Trophoblast cell (in vitro differentiated cells and primary cell): ENCODE measurements around the gene RGL2.

Experiments
- DNase-seq, 2 donors: peaks; one replicate each; pipeline ENCODE4 v3.0.0-alpha.2; 2016
- H2AFZ ChIP-seq: 2 replicates; pipeline ENCODE4 v1.6.1; 2013; ENCODE audit warnings: low read length, moderate library complexity, mild to moderate bottlenecking; ENCODE audit not compliant: insufficient read depth, poor library complexity
- H2AK5ac ChIP-seq: 2 replicates; pipeline ENCODE4 v1.6.1; 2013; ENCODE audit warnings: mild to moderate bottlenecking, low read length
- H2BK120ac ChIP-seq: 2 replicates; pipeline ENCODE4 v1.6.1; 2013; ENCODE audit warnings: low read length, mild to moderate bottlenecking, moderate library complexity; ENCODE audit not compliant: insufficient read depth, poor library complexity
- H2BK12ac ChIP-seq: 2 replicates; pipeline ENCODE4 v1.6.1; 2013; ENCODE audit warnings: mild to moderate bottlenecking, low read length, moderate library complexity
- H2BK5ac ChIP-seq: 2 replicates; pipeline ENCODE4 v1.6.1; 2013; ENCODE audit warnings: low read length, low read depth, moderate library complexity, mild to moderate bottlenecking; ENCODE audit not compliant: poor library complexity
- H3K14ac ChIP-seq: 2 replicates; pipeline ENCODE4 v1.6.1; 2013; ENCODE audit warnings: mild to moderate bottlenecking, low read length
- H3K18ac ChIP-seq: 2 replicates; pipeline ENCODE4 v1.6.1; 2013; ENCODE audit warnings: mild to moderate bottlenecking, low read length
- H3K23ac ChIP-seq: 2 replicates; pipeline ENCODE4 v1.6.1; 2013; ENCODE audit warnings: low read length
- H3K27ac ChIP-seq: 2 replicates; pipeline ENCODE4 v1.5.1; 2013; ENCODE audit warnings: low read depth, mild to moderate bottlenecking, inconsistent platforms, low read length, moderate library complexity
- H3K27me3 ChIP-seq: 2 replicates; pipeline ENCODE4 v1.6.1; 2013; ENCODE audit warnings: inconsistent platforms, mild to moderate bottlenecking, low read length, moderate library complexity; ENCODE audit not compliant: insufficient read depth
- H3K36me3 ChIP-seq, 2 experiments: 1 replicate in 1 of 2; 2 replicates in 1 of 2; pipeline ENCODE4 v1.6.1; 2013; ENCODE audit warnings: low read length in 2 of 2, mild to moderate bottlenecking in 2 of 2, moderate library complexity in 1 of 2; ENCODE audit not compliant: insufficient read depth in 2 of 2, control insufficient read depth in 1 of 2
- H3K4ac ChIP-seq: 2 replicates; pipeline ENCODE4 v1.6.1; 2013; ENCODE audit warnings: low read depth, mild to moderate bottlenecking, low read length, moderate library complexity
- H3K4me1 ChIP-seq, 2 experiments: 1 replicate in 1 of 2; 2 replicates in 1 of 2; pipeline ENCODE4 v1.6.1; 2013; ENCODE audit warnings: low read length in 2 of 2, mild to moderate bottlenecking in 2 of 2, moderate library complexity in 1 of 2; ENCODE audit not compliant: insufficient read depth in 2 of 2, control insufficient read depth in 1 of 2
- H3K4me2 ChIP-seq: 2 replicates; pipeline ENCODE4 v1.6.1; 2013; ENCODE audit warnings: inconsistent platforms, mild to moderate bottlenecking, low read length, moderate library complexity
- H3K4me3 ChIP-seq: 2 replicates; pipeline ENCODE4 v1.5.1; 2013; ENCODE audit warnings: mild to moderate bottlenecking, low read depth, low read length, inconsistent platforms
- H3K79me1 ChIP-seq: one replicate; pipeline ENCODE4 v1.6.1; 2013; ENCODE audit warnings: low read length
- H3K79me2 ChIP-seq: 2 replicates; pipeline ENCODE4 v1.6.1; 2013; ENCODE audit warnings: low read length, mild to moderate bottlenecking; ENCODE audit not compliant: control insufficient read depth, insufficient read depth, poor library complexity
- H3K9ac ChIP-seq: 2 replicates; pipeline ENCODE4 v1.6.1; 2013; ENCODE audit warnings: mild to moderate bottlenecking, low read length
- H3K9me3 ChIP-seq: 2 replicates; pipeline ENCODE4 v1.6.1; 2013; ENCODE audit warnings: low read depth, mild to moderate bottlenecking, control low read depth, inconsistent platforms, low read length; ENCODE audit not compliant: insufficient read depth
- H4K12ac ChIP-seq: 2 replicates; pipeline ENCODE4 v1.6.1; 2013; ENCODE audit warnings: low read depth, mild to moderate bottlenecking, low read length, moderate library complexity
- H4K8ac ChIP-seq: 2 replicates; pipeline ENCODE4 v1.6.1; 2013; ENCODE audit warnings: low read depth, mild to moderate bottlenecking, low read length, moderate library complexity
- H4K91ac ChIP-seq: one replicate; pipeline ENCODE4 v1.6.1; 2013; ENCODE audit warnings: low read depth, mild to moderate bottlenecking, low read length, moderate library complexity
- WGBS: extraction: QIAGEN DNeasy Blood & Tissue Kit; methylation state at CpG from one replicate; pipeline ENCODE4 v1.1.7; 2013; ENCODE audit warnings: missing lambda C conversion rate; ENCODE audit not compliant: insufficient read length, insufficient coverage; ENCODE audit errors: extremely low coverage; 5-methylcytosine and 5-hydroxymethylcytosine counted together

RGL2 gene

DNA sequence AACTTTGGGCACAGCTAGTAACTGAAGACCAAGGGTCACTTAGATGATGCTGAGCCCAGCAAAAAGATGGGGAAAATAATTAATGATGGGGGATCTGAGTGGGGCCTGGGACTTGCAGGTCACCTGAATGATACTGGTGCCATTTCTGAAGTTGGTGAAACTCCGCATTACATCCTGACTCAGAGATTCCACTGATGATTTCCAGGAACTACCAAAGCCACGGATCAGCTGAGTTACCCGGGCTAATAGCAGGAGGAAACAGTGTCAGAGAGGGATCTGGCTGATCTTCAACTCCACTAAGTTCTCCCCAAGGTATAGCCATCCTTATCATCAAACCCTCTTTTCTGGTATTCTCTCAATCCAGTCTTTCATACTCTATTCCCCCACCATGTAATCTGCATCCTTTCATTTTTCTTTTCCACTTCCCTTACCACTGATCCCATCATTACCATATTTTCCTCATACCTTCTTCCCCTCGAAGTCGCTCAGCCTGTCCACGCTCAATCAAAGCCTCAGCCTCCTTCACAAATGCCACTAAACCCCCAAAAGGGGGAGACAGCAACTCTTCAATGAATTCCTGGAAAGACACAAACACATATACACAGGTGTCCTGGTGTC, 47.2 kb downstream of the RGL2 start:
- Histone ChIP-seq H2BK120ac (no peak overlapping the region), H4K8ac (no peak overlapping the region), H3K14ac (no peak overlapping the region), H3K36me3 (peaks cover 5% of the 10 kb centered on the region in 2 experiments), H2AFZ (no peak overlapping the region), H3K79me2 (no peaks in the 10 kb centered on the region), H2BK5ac (no peak overlapping the region), H3K4me2 (no peak overlapping the region), H3K79me1 (peaks cover 6% of the 10 kb centered on the region), H4K91ac (no peak overlapping the region), H4K12ac (no peak overlapping the region), H3K27me3 (no peaks in the 10 kb centered on the region), H3K4me1 (peaks cover 12 to 14% of the 10 kb centered on the region in 2 experiments), H2AK5ac (no peak overlapping the region), H3K4ac (no peak overlapping the region), H3K9ac (no peak overlapping the region), H3K23ac (no peak overlapping the region), H2BK12ac (no peak overlapping the region), H3K18ac (no peak overlapping the region), H3K4me3 (no peak overlapping the region), H3K27ac (no peak overlapping the region), H3K9me3 (no peaks in the 10 kb centered on the region)
- 100% methylated on average over 3 of the region's 6 CpGs for WGBS
- DNase-seq: no peak

DNA sequence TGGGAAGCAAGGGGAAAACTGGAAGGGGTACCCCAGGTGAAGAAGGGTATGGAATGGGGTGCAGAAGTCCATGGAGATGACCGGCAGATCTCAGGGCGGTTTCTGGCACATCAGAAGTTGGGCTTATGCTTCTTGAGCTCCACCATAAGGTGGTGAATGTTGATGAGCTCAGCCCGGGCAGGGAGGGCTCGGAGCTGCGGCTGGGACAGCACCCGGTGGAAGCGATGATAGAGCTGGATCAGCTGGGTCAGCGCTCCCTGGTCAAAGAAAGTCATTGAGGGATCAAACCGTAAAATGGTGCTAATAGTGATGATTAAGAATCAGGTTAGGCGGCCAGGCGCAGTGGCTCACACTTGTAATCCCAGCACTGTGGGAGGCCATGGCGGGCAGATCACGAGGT, 48.0 kb downstream of the RGL2 start:
- Histone ChIP-seq H3K27ac (no peak overlapping the region), H3K18ac (no peak overlapping the region), H2AFZ (no peak overlapping the region), H3K9me3 (no peaks in the 10 kb centered on the region), H2BK12ac (no peak overlapping the region), H3K9ac (no peak overlapping the region), H3K79me1 (peaks cover 6% of the 10 kb centered on the region), H3K14ac (no peak overlapping the region), H3K36me3 (peaks cover 5% of the 10 kb centered on the region in 2 experiments), H3K4me3 (no peak overlapping the region), H3K4me2 (no peak overlapping the region), H3K4ac (no peak overlapping the region), H2BK120ac (no peak overlapping the region), H2BK5ac (no peak overlapping the region), H2AK5ac (no peak overlapping the region), H3K27me3 (no peaks in the 10 kb centered on the region), H4K91ac (no peak overlapping the region), H3K79me2 (no peaks in the 10 kb centered on the region), H4K12ac (no peak overlapping the region), H3K4me1 (peaks cover 12 to 14% of the 10 kb centered on the region in 2 experiments), H4K8ac (no peak overlapping the region), H3K23ac (no peak overlapping the region)
- DNase-seq: no peak
- no CpG with 5 or more reads among the region's 13 CpGs for WGBS

DNA sequence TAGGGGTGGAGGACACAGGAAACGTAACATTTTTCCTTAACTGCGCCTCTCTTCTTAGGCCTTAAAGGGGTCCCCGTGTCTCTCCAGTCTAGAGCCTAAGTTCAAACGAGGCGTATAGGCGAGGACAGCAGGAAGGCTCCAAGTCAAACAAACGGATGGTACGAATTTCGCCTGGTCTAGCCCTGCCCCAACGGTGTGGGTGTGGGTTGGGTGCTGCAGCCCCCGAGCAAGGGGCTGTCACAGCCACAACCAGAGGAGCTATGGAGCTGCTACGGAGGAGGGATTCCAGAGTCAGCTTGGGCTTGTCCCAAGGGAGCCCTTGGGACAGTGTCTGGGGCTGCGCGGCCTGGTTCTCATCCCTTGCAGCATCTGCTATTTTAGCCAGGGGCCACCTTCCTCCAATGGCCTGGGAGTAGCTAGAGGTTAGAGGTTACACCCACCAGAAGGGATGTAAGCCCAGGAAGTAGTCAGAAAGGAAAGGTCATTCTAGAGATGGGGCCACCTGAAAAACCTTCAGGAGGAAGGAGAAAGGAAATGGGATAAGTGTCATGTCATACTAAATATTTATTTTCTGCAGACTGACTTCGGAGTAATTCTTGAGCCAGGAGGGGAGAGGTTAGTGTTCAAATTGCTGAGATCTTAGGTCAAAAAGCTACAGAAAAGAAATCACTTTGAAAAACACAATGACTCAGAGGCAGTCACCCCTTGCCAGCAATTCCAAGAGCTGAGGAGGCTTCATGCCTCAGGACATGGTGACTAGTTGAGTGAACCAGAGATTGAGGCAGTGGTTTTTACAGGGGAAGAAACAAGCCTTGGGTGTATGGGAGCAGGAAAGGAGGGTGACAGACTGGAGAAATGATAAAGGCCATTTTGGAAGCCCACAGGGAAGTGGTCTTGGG, 48.8 kb downstream of the RGL2 start:
- no peak overlapping the region for H3K18ac ChIP-seq
- H3K4ac ChIP-seq: no peak overlapping the region
- H3K27ac ChIP-seq: peak overlapping the region; percentile 25
- H3K9me3 ChIP-seq: no peaks in the 10 kb centered on the region
- H3K14ac ChIP-seq: peak overlapping the region; percentile 9
- peak overlapping the region; percentile 63 for H4K8ac ChIP-seq
- peak overlapping the region; percentile 13 for H2AK5ac ChIP-seq
- peak overlapping the region; percentile 78 for H3K9ac ChIP-seq
- H2BK5ac ChIP-seq: no peak overlapping the region
- H3K4me1 ChIP-seq: peaks cover 12 to 14% of the 10 kb centered on the region in 2 experiments
- no CpG with 5 or more reads among the region's 15 CpGs for WGBS
- H4K12ac ChIP-seq: peak overlapping the region; percentile 28
- H4K91ac ChIP-seq: peak overlapping the region; percentile 3
- H2AFZ ChIP-seq: no peak overlapping the region
- peak overlapping the region; percentile 91 for H3K4me2 ChIP-seq
- DNase-seq: peak; percentile 44 to 48
- peaks cover 5% of the 10 kb centered on the region in 2 experiments for H3K36me3 ChIP-seq
- no peak overlapping the region for H3K23ac ChIP-seq
- no peaks in the 10 kb centered on the region for H3K27me3 ChIP-seq
- peaks cover 6% of the 10 kb centered on the region for H3K79me1 ChIP-seq
- H3K4me3 ChIP-seq: peak overlapping the region; percentile 73
- no peak overlapping the region for H2BK12ac ChIP-seq
- H3K79me2 ChIP-seq: no peaks in the 10 kb centered on the region
- no peak overlapping the region for H2BK120ac ChIP-seq

DNA sequence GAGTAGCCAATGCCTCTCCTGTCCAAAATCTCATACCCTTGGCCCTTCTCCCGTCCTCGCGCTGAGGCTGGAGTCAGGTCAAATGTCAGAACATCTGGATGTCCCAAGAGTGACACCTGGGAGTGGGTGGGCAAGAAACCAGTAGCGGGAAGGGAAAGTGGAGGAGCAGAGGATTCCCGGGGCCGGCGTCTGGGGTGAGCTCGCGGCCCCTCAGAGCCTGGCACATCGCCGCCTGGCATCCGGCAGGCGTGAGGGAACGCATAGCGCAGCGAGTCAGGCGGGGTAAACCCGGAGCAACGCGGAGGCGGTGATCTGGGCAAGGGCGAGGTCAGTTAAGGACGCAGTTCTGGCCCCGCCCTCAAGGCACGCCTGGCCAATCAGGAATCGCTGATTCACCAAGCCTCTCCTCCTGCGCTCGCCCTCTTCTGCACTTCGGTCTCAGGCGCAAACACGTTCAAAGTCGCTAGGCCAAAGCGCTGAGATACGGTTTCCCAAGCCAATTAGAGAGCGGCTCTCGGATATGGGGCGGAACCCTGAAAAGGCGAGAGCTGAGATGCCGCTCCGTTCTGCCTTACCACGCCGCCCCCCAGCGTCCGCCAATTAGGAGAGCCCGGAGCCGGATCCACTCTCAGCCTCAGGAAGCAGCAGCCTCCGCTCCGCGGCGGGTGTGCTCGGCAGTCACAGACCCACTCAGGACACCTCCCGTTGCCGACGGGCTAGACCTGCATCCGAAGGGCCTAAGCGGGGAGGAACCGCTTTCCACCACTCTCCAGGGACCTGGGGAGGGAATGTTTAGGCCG, 49.6 kb downstream of the RGL2 start:
- H4K8ac ChIP-seq: peak overlapping the region; percentile 62
- no peak overlapping the region for H2BK12ac ChIP-seq
- H3K79me1 ChIP-seq: peaks cover 6% of the 10 kb centered on the region
- no peaks in the 10 kb centered on the region for H3K9me3 ChIP-seq
- H3K27ac ChIP-seq: peak overlapping the region; percentile 25
- no peak overlapping the region for H3K18ac ChIP-seq
- H3K4me1 ChIP-seq: peaks cover 12 to 14% of the 10 kb centered on the region in 2 experiments
- no peaks in the 10 kb centered on the region for H3K79me2 ChIP-seq
- H4K91ac ChIP-seq: peak overlapping the region; percentile 3
- peak; percentile 99 for DNase-seq
- no CpG with 5 or more reads among the region's 58 CpGs for WGBS
- peaks cover 5% of the 10 kb centered on the region in 2 experiments for H3K36me3 ChIP-seq
- H3K23ac ChIP-seq: no peak overlapping the region
- no peak overlapping the region for H2AK5ac ChIP-seq
- H2BK120ac ChIP-seq: no peak overlapping the region
- peak overlapping the region; percentile 14 for H4K12ac ChIP-seq
- H3K4me2 ChIP-seq: peak overlapping the region; percentile 91
- H3K14ac ChIP-seq: peak overlapping the region; percentile 9
- peak overlapping the region; percentile 78 for H3K9ac ChIP-seq
- H3K27me3 ChIP-seq: no peaks in the 10 kb centered on the region
- H2AFZ ChIP-seq: peak overlapping the region; percentile 71
- no peak overlapping the region for H2BK5ac ChIP-seq
- no peak overlapping the region for H3K4ac ChIP-seq
- peak overlapping the region; percentile 73 for H3K4me3 ChIP-seq
